Hepatocyte (in vitro differentiated cells): ENCODE data around the gene MADD.

Experiments used
- CTCF ChIP-seq: fragments of 200-600 bp; sonication (generic); IDR thresholded peaks from 2 replicates; pipeline ENCODE4 v1.5.1; 2016; ENCODE audit warnings: antibody characterized with exemption, mild to moderate bottlenecking; ENCODE audit not compliant: poor library complexity
- EZH2 ChIP-seq: fragments of 200-600 bp; sonication (generic); IDR thresholded peaks from 2 replicates; pipeline ENCODE4 v1.6.1; 2016; ENCODE audit warnings: antibody characterized with exemption, mild to moderate bottlenecking, borderline replicate concordance
- EZH2phosphoT487 ChIP-seq: fragments of 200-600 bp; sonication (generic); IDR thresholded peaks from one replicate; pipeline ENCODE4 v1.6.1; 2018; ENCODE audit warnings: antibody characterized with exemption, mild to moderate bottlenecking, low read depth, moderate library complexity; ENCODE audit not compliant: unreplicated experiment, severe bottlenecking

DNA sequence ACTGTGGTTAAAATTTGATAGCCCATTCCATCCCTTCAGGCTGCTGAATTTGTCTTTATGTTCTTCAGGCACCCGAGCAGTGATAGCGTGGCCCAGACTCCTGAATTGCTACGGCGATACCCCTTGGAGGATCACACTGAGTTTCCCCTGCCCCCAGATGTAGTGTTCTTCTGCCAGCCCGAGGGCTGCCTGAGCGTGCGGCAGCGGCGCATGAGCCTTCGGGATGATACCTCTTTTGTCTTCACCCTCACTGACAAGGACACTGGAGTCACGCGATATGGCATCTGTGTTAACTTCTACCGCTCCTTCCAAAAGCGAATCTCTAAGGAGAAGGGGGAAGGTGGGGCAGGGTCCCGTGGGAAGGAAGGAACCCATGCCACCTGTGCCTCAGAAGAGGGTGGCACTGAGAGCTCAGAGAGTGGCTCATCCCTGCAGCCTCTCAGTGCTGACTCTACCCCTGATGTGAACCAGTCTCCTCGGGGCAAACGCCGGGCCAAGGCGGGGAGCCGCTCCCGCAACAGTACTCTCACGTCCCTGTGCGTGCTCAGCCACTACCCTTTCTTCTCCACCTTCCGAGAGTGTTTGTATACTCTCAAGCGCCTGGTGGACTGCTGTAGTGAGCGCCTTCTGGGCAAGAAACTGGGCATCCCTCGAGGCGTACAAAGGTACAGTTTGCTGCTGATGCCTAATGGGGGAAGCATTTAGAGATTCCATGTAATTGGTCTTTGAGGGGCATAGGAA lies 4.7 kb downstream of the MADD start:
- TF ChIP-seq CTCF (no peak), EZH2phosphoT487 (no peak), EZH2 (no peak)
